HG02571 (cell line): ENCODE results near the gene HTR4.

Experiments
- ATAC-seq: cut with Tn5 transposase; IDR thresholded peaks from one replicate; pipeline ENCODE4 v1.9.1; 2021; ENCODE audit warnings: mild to moderate bottlenecking, moderate library complexity; ENCODE audit not compliant: unreplicated experiment

The HTR4 gene

DNA sequence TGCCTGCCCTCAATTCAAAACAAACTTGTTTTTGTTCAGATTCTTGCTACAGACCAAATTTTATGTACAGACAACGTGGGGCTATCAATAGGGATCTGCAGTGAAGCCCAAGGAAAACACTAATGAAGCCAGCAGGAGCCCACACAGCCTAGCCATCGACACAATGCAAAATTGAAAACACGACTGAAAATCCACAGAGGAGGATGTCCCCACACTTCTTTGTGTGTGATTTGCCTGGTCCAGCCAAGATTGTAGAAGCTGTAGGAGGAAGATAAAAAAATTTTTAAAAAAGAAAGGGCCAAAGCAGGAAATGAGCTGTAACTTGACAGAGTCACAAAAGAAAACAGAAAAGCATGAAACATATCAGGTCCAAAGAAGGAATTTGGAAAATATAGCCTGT lies 34.8 kb downstream of the HTR4 start:
- no peak for ATAC-seq

DNA sequence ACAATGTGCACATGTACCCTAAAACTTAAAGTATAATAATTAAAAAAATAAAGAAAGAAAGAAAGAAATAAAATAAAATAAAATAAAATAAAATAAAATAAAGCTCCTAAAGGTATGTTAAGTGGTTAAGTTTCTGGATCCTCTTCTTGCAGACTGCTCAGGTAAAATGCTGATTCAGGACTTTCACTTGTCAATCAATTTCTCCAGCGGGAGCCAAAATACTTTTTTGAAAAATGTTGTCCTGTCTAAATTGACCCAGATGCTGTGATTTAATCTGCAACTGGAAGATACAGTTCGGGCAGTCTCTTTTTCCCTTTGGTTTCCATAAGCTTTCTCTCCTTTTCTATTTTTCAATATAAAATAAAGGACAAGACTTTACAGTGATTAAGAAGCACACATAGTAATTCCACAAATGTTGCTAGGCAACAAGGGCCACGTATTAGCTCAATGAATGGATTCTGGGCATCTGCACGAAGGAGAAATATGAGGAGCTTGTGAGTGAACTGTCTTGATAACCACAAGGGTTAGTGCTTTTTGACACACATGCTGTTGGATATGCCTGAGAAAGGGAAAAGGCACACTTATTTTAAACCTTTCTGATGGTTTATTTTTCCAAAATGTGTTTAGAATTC lies 38.6 kb downstream of the HTR4 start:
- no peak for ATAC-seq

DNA sequence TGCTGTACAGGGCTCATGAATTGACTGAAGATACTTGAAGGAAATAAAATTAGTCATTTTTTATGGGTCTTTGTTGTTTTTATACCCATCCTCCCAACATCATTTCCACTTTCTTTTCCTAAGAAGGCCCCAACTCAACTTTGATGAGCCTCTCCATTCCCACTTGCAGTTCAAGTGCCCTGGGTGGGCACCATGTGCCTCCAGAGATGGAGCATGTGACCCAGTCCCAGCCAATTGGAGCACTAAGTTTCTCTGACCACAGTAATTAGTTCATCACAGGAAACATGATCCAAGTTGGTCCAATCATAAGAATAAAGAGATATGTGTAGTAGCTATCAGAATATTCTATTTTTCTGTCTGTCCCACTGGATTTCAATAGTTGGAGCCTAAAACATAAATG lies 46.9 kb downstream of the HTR4 start:
- no peak for ATAC-seq

DNA sequence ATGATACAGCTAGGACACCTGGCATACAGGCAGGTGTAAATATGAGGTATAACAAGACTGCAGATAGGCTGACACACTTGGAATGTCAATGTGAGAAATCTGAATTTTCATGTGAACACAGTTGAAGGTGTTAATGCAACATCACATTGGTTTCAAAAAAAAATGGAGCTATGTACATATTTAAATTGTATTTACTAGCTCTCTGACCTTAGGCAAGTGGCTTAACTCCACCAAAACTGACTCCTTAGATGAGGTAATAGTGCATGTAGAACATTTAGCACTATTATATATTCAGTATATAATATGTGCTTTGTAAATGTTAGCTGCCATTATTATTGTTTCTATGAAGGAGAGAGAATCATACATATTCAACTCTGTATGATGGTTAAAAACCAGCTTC lies 48.0 kb downstream of the HTR4 start:
- no peak for ATAC-seq

DNA sequence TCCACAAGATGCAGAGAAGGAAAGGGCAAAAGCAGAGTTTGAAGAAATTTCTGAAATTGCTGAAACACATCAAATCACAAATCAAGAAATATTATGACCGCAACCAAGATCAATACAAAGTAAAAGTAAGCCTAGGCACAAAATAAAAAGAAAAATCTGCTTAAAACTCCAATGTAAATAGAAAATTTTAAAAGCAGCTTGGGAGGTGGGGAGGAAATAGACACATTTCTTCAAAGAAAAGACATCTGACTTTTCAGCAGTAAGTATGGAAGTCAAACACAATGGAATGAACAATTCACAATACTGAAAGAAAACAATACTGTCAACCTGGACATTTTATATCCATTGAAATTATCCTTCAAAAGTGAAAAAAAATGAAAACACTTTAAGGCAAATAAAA lies 55.1 kb downstream of the HTR4 start:
- no peak for ATAC-seq

DNA sequence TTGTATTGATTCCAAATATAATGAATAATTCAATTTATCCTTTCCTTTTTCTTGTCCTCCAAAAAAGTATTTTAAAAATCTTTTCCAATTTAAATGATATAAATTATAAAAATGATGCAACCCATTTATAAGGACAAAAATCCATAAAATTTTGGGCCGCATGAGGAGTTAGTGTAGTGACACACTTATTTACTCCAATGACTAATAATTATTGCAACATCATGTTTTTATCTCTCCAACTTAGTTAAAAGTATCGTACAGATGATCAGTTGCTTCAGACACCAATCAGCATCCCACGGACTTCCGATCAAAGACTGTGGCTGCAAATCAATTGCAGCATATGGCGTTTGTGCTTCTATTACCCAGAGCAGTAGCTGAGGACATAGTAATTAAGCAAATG lies 58.6 kb downstream of the HTR4 start:
- ATAC-seq = no peak

DNA sequence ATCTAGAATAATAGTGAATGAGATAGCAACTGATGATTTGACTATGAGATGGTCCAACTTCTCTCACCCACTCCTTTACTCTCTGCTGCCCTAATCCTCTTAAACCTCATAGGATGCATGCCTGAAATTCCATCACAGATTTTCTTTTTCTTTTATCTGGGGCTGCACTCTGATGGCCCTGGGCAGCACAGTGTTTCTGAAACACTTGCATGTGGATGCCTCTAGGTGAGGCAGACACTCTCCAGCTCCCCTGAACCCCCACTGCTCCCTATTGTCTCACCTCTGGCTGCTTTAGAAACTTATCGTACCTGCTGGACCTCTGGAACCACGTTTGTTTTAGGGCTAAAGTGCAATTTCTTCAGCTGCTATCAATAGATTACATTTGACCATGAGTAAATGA lies 67.5 kb downstream of the HTR4 start:
- ATAC-seq = no peak

DNA sequence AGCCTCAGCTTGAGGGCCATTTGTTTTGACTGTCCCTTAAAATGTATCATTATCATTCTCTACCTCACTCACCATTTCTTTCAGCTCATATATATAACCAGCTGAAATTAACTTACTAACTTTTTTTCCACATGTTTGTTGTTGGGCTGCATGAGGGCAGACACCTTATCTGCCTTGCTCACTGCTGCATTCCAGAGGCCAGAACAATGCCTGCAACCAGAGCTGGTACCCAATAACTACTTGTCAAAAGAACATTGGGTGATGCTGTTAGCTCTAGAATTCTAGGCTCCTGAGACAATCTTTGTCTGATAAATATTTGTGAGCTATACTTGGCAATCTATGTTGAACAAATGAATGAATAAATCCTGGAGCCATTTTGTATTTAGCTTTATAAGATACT lies 68.3 kb downstream of the HTR4 start:
- no peak for ATAC-seq

DNA sequence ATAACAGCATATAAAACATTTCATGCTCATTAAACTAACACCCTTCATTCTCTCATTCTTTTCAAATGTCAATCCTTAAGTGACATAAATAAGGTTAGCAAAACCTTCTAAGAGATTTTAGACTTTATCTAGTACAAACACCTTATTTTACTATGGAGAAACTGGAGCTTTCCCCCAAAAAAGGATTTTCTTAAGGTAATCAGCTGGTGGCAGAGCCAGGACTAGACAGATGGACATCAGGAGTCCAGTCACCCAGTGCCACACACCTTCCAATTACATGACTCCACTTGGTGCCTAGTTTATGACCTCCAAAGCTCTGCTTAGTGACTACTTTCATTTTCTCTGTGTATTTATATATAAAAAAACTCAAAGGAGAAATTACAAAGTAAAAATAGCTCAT lies 70.2 kb downstream of the HTR4 start:
- no peak for ATAC-seq

DNA sequence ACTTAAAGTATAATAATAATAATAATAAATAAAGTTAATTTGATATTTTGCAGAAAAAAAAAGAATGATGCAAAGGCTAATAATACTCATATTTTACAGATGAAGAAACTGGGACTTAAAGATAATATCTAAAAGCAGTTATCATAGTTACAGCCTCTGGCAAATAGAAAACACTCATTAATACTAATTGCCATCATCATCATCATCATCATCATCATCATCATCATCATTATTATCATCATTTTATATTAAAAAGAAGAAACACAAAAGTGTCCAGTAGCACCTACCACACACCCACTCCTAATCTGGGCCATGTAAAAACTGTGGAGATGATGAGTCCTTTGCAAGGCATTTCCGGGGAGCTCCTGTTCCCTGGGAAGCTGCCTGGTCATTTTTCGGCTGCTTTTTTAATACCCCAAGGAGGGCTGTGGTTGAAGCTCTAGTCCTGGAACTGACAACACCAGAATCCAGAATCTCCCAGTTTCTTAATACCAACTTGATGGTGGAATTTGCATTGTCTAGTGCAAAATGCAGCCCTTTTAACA lies 70.8 kb downstream of the HTR4 start:
- ATAC-seq = no peak

DNA sequence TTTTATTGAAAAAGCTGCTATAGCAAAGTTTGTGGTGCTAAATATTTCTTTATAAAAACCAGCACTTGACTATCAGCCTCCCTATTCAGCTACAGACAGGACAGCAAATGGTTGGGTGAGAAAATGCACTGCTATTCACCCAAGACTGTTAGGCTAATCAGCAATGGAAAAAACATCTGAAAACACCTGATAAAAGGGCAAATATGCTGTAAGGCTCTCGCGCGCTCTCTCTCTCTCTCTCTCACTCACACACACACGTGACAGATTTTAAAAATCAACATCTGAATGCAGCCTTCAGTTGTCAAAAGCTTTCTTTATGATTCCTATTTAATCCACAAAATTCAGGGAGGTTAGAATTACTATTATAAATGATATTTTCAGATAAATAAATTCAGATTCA lies 80.2 kb downstream of the HTR4 start:
- no peak for ATAC-seq

DNA sequence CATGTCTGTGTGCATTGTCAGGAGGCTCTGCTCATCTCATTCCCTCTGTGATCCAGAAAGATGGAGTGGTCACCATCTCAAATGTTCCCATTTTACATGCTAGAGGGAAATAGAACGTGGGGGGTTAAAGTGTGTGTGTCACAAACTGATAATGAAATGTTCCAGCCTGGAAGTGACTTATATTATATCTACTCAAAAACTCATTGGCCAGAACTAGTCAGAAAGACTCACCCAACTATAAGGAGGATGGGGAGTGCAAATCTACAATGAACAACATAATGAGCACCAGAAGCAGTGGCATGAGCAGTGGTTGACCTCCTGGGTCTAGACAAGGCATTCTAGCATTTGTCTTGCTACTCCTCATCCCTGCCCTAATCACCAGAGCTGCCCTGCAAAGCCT lies 81.0 kb downstream of the HTR4 start:
- no peak for ATAC-seq

DNA sequence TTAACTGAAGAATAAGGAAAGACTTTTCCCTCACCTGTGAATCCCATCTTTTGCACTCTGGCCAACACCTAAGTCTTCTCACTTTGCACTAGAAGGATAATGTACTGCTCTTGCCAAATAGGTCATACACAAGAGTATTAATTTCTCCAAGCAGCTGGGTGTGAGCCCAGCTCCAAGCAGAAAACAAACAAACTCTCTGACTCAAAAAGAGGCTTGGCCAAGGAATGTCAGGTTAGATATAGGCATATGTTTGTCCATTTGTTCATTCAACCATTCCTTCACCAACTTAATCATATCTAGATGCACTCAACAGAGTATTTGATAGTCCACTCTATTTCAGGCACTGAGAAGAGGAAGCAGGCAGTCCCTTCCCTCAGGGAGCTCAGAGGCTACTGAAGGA lies 84.4 kb downstream of the HTR4 start:
- no peak for ATAC-seq

DNA sequence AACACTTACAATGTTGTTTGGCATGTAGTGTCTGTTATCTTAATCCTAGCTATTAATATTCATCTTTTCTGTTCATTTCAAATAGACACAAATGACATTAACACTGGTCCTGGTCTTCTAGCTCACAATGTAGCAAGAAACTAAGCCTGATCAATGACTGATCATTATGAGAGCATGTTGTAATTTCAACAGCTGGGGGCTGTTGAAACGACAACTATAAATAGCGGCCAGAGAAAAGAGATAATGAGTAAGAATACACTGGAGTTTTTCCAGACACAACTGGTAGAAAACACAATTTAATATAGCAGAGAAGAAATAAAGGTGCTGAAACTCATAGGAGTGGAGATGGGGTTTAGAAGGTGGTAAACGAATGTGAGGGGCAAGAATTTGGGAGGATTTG lies 89.2 kb downstream of the HTR4 start:
- ATAC-seq = no peak

DNA sequence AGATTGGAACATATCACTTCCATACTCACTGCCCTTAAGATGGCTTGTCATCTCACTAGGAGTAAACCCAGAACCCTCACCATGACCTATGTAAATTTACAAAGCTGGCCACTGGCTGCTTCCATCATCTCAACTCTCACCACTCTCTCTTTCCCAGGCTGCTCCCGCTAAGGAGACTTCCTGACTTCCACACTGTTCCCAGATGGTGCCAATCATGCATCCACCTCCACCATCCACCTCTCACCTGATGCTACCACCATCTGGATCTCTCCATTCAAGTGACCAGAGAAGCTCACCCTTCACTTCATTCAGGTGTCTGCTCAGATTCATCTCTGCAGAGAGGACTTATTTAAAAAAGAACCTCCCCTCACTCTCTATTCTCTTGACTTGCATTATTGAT lies 91.3 kb downstream of the HTR4 start:
- ATAC-seq = no peak

DNA sequence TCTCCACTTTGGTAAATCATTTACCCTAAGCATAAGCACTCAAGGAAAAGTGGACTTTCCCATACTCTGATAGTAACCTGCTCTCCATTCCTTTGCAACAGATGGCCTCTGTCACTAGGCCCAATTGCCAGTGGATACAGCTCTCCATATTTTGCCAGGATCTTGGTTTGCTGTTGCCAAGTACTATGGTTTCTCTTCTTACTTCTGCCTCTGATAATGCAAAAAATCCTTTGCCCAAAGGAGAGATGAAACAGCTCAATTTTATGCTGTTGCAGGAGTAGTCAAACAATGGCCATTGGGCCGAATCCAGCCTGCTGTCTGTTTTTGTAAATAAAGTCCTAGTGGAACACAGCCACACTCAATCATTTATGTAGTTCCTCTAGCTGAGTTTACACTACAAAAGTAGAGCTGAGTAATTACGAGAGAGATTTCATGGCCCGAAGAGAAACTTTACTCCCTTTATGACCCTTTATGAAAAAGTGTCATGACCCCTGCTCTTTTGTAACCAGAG lies 92.5 kb downstream of the HTR4 start:
- ATAC-seq = no peak

DNA sequence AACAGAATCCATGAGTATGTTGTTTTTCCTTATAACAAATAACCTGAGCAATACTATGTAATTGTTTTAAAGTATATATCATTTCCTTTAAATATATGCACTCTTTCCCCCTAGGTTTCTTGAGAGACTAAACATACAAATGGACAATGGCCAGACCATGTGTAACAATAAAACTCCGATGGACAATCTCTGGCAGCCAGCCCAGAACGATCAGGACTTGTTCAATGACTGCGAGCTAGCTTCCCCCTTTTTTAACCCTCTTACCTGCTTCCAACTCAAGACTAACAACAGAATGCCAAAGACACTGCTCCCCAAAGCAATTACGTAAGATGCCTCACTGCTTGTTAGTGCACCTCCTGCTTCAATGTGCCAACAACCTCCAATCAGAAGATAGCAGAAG lies 94.9 kb downstream of the HTR4 start:
- ATAC-seq = no peak

DNA sequence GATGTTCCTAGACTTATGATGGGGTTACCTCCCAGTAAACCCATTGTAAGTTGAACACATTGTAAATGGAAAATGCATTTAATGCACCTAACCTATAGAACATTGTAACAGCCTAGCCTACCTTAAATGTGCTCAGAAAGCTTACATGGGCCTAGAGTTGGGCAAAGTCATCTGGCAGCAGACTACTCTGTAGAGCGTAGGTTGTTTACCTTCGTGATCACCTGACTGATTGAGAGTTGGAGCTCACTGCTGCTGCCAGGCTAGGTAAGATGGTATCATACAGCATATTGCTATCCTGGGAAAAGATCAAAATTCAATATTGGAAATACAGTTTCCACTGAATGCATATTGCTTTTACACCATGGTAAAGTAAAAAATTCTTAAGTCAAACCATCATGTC lies 95.4 kb downstream of the HTR4 start:
- no peak for ATAC-seq

DNA sequence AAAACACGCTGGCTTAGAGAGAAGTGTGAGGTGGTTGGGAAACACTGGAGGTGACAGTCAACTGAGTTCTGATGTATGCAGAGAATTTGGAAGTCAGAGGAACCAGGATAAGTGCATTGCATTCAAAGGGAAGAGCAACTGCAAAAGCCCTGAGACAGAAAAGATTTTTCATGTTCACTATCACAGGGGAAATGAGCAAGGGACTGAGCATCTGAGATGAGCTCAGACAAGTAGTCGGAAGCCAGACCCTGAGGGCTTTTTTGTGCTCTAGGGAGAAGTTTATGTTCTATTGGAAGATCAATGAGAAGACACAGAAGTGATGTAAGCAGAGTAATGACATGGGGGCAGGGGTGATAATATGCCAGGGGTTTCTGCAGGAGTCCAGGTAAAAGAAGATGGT lies 97.5 kb downstream of the HTR4 start:
- ATAC-seq = no peak

DNA sequence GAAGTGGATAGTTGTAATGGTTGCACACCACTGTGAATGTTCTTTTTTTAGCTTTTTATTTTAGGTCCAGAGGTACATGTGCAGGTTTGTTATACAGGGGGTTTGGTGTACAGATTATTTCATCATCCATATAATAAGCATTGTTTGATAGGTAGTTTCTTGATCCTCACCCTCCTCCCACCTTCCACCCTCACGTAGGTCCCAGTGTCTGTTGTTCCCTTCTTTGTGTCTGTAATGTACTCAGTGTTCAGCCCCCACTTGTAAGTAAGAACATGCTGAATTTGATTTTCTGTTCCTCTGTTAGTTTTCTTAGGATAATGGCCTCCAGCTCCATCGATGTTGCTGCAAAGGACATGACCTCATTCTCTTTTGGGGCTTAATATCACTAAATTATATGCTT lies 99.7 kb downstream of the HTR4 start:
- ATAC-seq = no peak

DNA sequence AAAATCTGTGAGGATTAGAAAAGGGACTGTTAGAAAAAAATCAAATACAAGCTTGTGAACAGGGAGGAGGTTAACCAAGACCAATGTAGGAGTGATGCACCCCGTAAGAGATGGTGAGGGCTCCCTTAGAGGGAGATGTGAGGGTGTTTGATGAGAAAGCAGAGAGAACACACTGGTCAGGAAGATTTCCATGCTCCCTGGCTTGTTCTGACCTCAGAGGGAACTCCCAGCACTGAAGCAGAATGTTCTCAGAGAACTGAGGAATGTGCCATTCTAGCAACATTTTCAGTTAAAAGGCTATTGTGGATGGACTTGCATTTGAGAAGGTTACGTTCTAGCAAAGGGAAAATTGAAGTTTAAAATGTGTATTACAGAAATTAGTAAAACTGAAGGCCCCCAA lies 110.6 kb downstream of the HTR4 start:
- no peak for ATAC-seq

DNA sequence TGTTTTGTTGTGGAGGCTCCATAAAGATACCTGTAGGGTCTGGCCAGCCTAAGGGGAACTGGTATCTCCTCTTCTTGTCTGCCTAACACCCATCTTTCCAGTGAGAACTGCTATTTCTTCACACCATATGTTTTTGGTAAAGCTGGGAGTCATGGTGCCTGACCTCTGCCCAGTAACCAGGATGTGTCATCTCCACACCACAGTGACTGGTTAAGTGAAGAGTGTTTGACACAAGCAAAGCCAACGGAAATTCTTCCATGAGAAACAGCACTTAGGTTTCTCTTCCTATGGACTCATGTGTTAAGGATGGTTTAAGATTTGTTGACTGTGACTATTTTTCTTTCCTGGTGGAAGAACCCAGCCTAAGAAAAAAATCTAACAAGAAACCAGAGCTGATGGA lies 111.5 kb downstream of the HTR4 start:
- no peak for ATAC-seq
